GM12873 (cell line): Measurements from ENCODE around the gene GLDN.

Source experiments
- TF ChIP-seq, protein P1 (sequence below): IDR thresholded peaks from 2 replicates; pipeline ENCODE4 v1.5.1; 2012; ENCODE audit warnings: low read depth, mild to moderate bottlenecking, moderate library complexity, low read length, control low read depth; ENCODE audit not compliant: insufficient read depth; ENCODE audit errors: missing control alignments

Gene GLDN

GRCh38 chr15:51310064-51310463 lies 31.4 kb upstream of the GLDN start:
- TF ChIP-seq, protein P1, sequence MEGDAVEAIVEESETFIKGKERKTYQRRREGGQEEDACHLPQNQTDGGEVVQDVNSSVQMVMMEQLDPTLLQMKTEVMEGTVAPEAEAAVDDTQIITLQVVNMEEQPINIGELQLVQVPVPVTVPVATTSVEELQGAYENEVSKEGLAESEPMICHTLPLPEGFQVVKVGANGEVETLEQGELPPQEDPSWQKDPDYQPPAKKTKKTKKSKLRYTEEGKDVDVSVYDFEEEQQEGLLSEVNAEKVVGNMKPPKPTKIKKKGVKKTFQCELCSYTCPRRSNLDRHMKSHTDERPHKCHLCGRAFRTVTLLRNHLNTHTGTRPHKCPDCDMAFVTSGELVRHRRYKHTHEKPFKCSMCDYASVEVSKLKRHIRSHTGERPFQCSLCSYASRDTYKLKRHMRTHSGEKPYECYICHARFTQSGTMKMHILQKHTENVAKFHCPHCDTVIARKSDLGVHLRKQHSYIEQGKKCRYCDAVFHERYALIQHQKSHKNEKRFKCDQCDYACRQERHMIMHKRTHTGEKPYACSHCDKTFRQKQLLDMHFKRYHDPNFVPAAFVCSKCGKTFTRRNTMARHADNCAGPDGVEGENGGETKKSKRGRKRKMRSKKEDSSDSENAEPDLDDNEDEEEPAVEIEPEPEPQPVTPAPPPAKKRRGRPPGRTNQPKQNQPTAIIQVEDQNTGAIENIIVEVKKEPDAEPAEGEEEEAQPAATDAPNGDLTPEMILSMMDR = no peak

DNA sequence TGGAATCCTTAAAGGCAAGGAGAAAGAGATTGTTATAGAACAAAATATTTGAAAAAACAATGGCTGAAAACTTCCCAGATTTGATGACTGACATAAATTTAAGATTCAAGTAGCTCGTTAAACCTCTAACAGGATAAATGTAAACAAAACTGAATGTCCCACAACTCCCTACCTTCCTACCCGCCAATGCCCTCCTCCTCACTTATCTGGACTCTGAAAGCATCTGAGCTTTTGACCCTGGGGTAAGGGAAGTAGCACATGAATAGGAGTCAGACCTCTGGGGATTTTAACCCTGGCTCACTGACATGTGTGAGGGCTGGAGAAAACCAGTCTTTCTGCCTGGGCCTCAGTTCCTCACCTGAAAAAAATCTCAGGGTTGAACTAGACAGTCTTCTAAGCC lies 29.9 kb upstream of the GLDN start:
- TF ChIP-seq, protein P1 = no peak

- TF ChIP-seq, protein P1 = no peak
These were observed 29.0 kb upstream of the GLDN start for GRCh38 chr15:51312166-51313073.

- TF ChIP-seq, protein P1 = no peak
These were observed 28.4 kb upstream of the GLDN start for GRCh38 chr15:51313074-51313393.

DNA sequence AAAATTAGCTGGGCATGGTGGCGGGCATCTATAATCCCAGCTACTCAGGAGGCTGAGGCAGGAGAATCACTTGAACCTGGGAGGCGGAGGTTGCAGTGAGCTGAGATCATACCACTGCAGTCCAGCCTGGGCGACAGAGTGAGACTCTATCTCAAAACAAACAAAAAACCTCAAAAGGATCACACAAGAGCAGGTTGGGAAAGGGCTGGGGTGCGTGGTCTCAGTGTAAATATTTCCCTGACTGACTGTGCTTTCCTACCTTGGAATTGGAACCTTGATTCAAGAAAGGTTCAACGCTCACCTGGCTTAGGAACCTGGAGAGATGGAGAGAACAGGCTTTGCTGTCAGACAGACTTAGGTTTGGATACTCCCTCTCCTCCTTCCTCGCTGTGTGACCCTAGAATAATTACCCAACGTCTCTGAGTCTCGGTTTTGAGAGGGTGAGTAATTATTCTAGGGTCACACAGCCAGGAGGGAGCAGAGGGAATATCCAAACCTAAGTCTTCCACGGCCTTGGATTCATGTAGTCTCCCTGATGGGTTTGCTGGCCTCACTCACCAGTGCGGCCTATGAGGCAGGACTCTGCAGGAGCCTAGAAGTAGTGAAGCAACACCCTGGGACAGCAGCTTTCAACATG lies 27.7 kb upstream of the GLDN start:
- TF ChIP-seq, protein P1 = no peak

DNA sequence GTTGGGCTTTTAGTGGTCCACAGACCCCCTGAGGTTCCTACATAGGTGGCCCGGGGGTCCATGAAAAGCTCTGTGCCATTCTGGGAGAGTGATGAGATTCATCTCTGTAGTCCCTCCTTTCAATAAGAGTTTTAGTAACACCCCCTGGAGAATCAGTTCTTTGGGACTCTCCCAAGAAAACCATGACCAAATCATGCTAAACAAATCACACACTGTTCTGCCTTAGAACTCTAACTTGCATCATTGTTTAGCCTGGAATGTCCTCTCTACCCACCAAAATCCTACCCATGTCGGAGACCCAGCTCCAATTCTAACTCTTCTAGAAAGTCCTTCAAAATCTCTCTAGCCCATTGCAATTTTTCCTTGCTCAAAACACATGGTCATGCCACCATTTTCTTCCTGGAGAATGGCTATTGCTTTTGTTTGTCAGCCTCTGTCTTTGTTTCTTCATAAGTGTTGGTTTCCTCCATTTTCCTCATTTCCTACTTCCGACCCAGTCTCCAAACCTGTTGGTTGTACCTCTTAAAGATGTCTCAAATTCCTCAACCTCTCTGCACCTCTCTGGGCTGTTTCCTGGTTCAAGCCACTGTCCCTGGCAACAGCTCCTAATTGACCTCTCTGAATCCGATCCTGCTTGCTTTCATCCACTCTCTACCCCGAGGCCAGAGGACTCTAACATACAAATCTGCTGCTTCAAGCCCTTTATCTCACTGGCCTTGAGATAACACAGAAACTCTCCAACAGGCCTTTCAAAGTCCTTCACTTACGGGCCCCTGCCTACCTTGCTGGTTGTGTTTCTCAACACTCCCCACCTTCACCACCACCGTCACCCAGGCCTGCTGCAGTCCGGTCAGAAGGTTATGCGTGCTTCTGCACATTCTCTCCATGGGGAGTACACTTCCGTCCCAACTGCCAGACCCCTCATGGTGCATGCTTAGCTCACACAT lies 26.8 kb upstream of the GLDN start:
- TF ChIP-seq, protein P1 = no peak

DNA sequence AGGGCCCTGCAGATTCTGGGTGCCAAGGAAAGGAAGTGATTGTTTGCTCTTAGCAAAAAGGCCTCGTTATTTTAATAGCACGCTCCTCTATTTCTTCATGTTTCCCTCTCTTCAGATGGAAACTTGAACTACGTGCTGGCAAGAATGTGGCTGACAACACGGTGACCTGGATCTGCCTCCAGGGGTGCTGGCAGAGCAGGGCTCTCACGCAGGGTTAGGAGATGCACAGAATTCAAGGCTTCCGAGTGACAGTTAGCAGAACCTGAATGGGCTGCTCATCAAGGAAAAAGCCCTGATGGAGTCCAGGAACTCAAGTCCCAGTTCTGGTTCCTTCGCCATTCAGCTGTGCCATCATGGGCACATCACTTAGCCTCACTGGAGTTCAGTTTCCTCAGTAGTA lies 25.7 kb upstream of the GLDN start:
- TF ChIP-seq, protein P1 = no peak
